Neutrophil (primary cell): ENCODE measurements around the gene TRAPPC6A.

Experiments used
- H3K27ac ChIP-seq: fragments of 200-600 bp; sonication (generic); 2 replicates; pipeline ENCODE4 v1.5.1; 2016; ENCODE audit warnings: mild to moderate bottlenecking, moderate library complexity
- H3K27me3 ChIP-seq: fragments of 200-600 bp; sonication (generic); 2 replicates; pipeline ENCODE4 v1.6.0; 2016; ENCODE audit warnings: mild to moderate bottlenecking
- H3K36me3 ChIP-seq: fragments of 200-600 bp; sonication (generic); 2 replicates; pipeline ENCODE4 v1.5.1; 2017
- H3K4me1 ChIP-seq, 2 experiments: fragments of 200-600 bp in 1 of 2; sonication (generic) in 1 of 2; 1 replicate in 1 of 2; 2 replicates in 1 of 2; pipeline versions ENCODE4 v1.5.1 to v1.6.1; 2013 to 2016; ENCODE audit warnings: low read depth in 1 of 2, low read length in 1 of 2, mild to moderate bottlenecking in 1 of 2, moderate library complexity in 1 of 2; ENCODE audit not compliant: control insufficient read depth in 1 of 2, insufficient read depth in 1 of 2
- H3K4me3 ChIP-seq, 2 experiments: fragments of 200-600 bp in 1 of 2; sonication (generic) in 1 of 2; 1 replicate in 1 of 2; 2 replicates in 1 of 2; pipeline ENCODE4 v1.5.1; 2013 to 2016; ENCODE audit warnings: low read depth in 1 of 2, low read length in 1 of 2, mild to moderate bottlenecking in 1 of 2, moderate library complexity in 1 of 2
- H3K9me3 ChIP-seq: fragments of 200-600 bp; sonication (generic); 2 replicates; pipeline ENCODE4 v1.5.1; 2016
- TF ChIP-seq, protein P1 (sequence below): fragments of 200-600 bp; sonication (generic); IDR thresholded peaks from 2 replicates; pipeline ENCODE4 v1.5.1; 2016; ENCODE audit warnings: antibody characterized with exemption

The TRAPPC6A gene

DNA sequence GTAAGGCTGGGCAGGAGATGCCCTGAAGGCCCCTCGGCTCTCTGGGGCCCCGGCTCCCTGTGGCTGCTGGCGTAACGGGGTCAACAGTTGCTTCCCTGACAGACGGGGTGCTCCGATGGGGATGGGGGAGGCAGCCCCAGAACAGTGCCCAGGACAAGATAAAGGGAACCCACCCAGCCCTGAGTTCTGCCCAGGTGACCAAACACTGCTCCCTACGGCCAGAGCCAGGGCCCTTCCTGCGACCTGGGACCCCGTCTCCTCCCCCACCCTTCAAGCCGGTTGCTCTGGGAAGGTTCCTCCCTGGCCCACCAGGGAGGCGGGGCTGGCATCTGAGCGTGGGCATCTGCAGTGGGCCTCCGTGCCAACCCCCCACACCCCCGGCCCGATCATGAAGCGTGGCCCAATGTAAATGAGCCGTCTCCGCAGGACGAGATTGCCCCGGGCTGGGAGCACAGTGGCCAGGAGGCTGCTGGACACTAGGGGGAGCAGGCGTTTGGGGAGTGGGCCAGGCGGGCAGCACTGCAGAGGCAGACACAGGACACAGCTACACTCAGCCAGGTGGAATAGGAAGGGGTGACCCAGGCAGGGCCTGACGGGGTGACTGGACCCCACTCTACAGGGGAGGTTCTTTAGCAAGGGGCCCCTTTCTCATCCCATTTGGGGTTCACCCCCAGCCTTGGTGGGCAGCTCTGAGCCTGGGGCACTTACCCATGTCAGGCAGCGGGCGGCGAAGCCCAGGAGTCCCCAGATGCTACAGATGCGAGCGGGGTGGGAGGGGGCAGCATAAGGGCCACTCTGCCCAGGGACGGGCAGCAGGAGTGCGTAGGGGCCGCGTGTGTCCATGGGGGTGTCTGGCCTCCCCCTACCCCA, 16.1 kb downstream of the TRAPPC6A start:
- Histone ChIP-seq H3K9me3 (no peaks in the 10 kb centered on the region), H3K4me1 (peaks cover 20 to 22% of the 10 kb centered on the region in 2 experiments), H3K4me3 (no peak overlapping the region), H3K27me3 (peaks cover 41% of the 10 kb centered on the region), H3K36me3 (no peaks in the 10 kb centered on the region), H3K27ac (no peak overlapping the region)
- TF ChIP-seq, protein P1, sequence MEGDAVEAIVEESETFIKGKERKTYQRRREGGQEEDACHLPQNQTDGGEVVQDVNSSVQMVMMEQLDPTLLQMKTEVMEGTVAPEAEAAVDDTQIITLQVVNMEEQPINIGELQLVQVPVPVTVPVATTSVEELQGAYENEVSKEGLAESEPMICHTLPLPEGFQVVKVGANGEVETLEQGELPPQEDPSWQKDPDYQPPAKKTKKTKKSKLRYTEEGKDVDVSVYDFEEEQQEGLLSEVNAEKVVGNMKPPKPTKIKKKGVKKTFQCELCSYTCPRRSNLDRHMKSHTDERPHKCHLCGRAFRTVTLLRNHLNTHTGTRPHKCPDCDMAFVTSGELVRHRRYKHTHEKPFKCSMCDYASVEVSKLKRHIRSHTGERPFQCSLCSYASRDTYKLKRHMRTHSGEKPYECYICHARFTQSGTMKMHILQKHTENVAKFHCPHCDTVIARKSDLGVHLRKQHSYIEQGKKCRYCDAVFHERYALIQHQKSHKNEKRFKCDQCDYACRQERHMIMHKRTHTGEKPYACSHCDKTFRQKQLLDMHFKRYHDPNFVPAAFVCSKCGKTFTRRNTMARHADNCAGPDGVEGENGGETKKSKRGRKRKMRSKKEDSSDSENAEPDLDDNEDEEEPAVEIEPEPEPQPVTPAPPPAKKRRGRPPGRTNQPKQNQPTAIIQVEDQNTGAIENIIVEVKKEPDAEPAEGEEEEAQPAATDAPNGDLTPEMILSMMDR, result no peak

DNA sequence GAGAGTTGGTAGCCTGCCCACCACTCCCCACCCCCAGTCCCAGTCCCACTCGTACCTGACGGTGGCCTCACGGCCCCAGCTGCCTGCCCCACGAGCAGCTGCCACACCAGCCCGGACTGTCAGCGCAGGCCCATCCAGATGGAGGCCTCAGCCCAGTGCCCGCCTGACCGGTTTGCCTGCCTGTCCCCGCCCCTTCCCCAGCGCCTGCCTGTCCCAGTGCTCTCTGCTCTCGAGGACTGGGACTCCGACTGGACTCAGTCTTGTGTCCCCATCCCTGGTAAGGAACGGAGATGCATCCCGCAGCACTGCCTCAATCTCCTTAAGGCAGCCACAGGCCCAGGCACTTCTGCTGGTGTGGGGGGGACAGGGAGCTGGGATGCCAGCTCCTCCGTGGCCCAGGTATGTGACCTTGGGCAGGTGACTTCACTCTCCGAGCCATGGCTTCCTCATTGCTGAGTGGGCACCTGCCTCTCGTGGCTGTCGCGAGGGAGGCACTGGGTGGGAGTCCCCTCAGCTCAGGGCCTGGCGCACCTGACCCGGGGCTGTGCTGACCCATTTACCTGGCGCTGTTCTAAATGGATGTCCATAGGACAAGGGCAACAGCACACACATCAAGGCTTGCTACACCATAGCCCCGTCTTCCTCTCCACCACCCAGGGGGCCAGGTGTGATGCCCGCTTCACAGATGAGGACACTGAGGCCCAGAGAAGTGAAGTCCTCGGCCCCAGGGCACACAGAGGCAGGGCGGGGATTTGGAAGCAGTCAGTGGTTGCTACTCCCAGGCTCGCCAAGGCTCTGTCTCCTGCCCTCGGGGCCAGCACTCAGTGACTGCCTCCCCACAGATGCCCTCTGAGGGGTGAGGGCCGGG, 16.9 kb downstream of the TRAPPC6A start, which contains the start of gene NKPD1:
Gene NKPD1 (minus strand): TSS at position 113 of the 868 bp plus-strand sequence. CDS start 832 bp downstream, outside the sequence.
- H3K27ac ChIP-seq, result no peak within 1 kb of the TSS
- peaks cover 14 to 15% of the 10 kb centered on the region in 2 experiments for H3K4me1 ChIP-seq
- TF ChIP-seq, protein P1, result no peak
- peaks cover 50% of the 10 kb centered on the region for H3K27me3 ChIP-seq
- H3K4me3 ChIP-seq, result no peak within 1 kb of the TSS
- no peaks in the 10 kb centered on the region for H3K9me3 ChIP-seq
- H3K36me3 ChIP-seq, result no peaks in the 10 kb centered on the region

DNA sequence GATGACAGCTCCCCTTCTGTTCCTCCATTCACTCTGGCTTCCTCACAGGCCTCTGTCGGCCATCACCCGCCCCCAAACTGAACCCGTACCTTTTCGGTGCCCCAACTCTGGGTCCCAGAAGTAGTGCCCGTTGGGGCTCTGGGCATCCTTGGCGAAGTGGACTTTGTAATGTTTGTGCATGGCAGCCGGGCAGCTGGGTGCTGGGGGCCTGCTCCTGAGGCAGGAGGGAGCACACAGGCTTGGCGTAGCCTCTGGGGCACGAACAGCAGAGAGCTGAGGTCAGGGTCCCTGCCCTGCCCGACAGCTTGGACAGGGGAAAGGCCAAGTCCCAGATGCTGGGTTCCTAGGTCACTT, 18.1 kb downstream of the TRAPPC6A start:
- H3K27me3 ChIP-seq, result peaks cover 62% of the 10 kb centered on the region
- H3K36me3 ChIP-seq, result no peaks in the 10 kb centered on the region
- no peak overlapping the region for H3K27ac ChIP-seq
- TF ChIP-seq, protein P1, result no peak
- H3K4me1 ChIP-seq, result peaks cover 8% of the 10 kb centered on the region in 2 experiments
- no peak overlapping the region for H3K4me3 ChIP-seq
- H3K9me3 ChIP-seq, result no peaks in the 10 kb centered on the region

DNA sequence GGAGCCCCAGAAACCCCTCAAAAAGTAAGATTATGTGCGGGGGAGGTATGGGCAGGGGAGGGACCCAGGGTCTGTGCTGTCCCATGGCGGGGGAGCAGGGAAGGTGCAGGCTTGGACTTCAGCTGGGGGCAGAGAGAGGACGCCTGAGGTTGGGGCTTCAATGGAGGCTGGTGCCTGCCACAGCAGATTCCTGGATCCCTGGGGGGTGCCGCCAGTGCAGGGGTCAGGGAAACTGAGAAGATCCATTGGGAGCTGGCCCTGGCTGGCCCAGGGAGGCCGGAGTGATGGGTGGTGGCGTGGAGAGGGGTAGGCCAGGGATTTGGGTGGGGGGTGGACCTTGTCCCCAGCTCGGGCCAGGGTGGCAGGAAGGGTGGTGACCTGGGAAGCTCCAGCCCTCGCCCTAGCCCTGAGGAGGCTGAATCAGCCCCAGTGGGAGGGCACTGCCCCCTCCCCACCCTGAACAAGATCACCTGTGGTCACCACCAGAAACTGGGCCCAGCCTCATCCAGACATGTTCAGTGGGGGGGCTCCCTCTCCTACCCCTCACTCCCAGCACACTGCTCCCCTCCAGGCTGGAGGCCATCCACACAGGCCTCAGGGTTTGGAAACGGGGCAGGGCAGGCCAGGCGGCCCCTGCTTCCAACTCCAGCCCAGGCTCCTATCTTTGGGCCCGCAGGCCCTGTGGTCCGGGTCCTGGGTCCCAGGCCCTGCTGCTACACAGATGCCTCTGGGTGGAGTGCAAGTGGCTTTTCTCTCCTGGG, 18.6 kb downstream of the TRAPPC6A start:
- Histone ChIP-seq H3K4me1 (peaks cover 2% of the 10 kb centered on the region in 2 experiments), H3K27me3 (peaks cover 67% of the 10 kb centered on the region), H3K27ac (no peak overlapping the region), H3K36me3 (no peaks in the 10 kb centered on the region), H3K9me3 (no peaks in the 10 kb centered on the region), H3K4me3 (no peak overlapping the region)
- TF ChIP-seq, protein P1, result no peak

DNA sequence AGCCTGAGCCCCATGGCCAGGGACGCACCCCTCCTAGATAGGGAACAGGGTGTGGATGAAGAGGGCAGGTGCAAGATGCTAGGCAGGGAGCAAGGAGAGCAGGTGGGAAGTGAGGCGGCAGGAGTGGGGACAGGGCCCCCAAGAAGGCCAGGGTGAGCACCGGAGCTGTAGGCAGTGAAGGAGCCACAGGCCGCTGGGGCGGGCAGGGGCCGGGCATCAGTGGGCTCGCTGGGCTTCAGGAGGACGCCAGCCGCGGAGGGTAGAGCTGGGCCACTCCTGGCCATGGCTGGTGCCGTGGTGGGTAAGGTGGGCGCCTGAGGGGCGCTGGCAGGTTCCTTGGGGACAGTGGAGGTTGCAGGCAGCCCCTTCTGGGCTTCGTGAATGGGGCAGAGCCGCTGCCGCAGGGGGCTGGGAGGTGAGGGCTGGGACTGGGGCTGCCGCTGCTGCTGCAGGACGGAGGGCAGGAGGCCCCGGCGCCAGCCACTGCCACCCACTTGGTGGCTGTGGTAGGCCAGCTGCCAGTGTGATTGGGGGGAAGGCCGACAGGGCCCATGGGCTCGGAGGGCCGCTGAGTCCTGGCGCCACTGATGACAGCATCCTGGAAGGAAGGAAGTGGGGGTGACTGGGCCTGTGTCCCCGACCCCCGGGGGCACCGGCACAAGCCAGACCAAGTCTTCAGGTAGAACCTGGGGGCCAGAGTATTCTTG, 19.4 kb downstream of the TRAPPC6A start:
- TF ChIP-seq, protein P1, result no peak
- H3K27me3 ChIP-seq, result peaks cover 75% of the 10 kb centered on the region
- H3K4me3 ChIP-seq, result no peak overlapping the region
- H3K4me1 ChIP-seq, result peaks cover 5% of the 10 kb centered on the region in 2 experiments
- H3K9me3 ChIP-seq, result no peaks in the 10 kb centered on the region
- H3K27ac ChIP-seq, result no peak overlapping the region
- no peaks in the 10 kb centered on the region for H3K36me3 ChIP-seq
